Astrocyte (in vitro differentiated cells and primary cell): ENCODE data around the gene LMTK3. TPM values are rescaled to one million over a fixed set of nuclear protein-coding genes. Genes with fewer than 3 reads are reported as not detected.

Experiments
- DNase-seq: peaks from one replicate; pipeline ENCODE4 v3.0.0-alpha.2; 2010; ENCODE audit warnings: low read depth
- FAIRE-seq: peaks from 2 replicates; lab custom pipeline; 2011; peaks lifted over from hg19 to GRCh38; lab: Jason Lieb, UNC
- H2AFZ ChIP-seq: 2 replicates; pipeline ENCODE4 v1.6.0; 2012; ENCODE audit warnings: low read depth, low read length, inconsistent platforms
- H3K27ac ChIP-seq: 2 replicates; pipeline ENCODE4 v1.5.1; 2011; ENCODE audit warnings: low read depth, low read length, inconsistent platforms
- H3K27me3 ChIP-seq: 2 replicates; pipeline ENCODE4 v1.6.0; 2011; ENCODE audit warnings: low read length, inconsistent platforms; ENCODE audit not compliant: insufficient read depth
- H3K36me3 ChIP-seq: 2 replicates; pipeline ENCODE4 v1.5.1; 2011; ENCODE audit warnings: low read length, inconsistent platforms; ENCODE audit not compliant: insufficient read depth
- H3K4me1 ChIP-seq: 2 replicates; pipeline ENCODE4 v1.5.1; 2011; ENCODE audit warnings: low read length, inconsistent platforms; ENCODE audit not compliant: insufficient read depth
- H3K4me2 ChIP-seq: 2 replicates; pipeline ENCODE4 v1.6.0; 2012; ENCODE audit warnings: low read length, inconsistent platforms
- H3K4me3 ChIP-seq: 2 replicates; pipeline ENCODE4 v1.5.1; 2011; ENCODE audit warnings: low read depth, mild to moderate bottlenecking, low read length, inconsistent platforms; ENCODE audit not compliant: insufficient read depth
- H3K79me2 ChIP-seq: 2 replicates; pipeline ENCODE4 v1.6.0; 2012; ENCODE audit warnings: mild to moderate bottlenecking, low read length, inconsistent platforms; ENCODE audit not compliant: insufficient read depth
- H3K9ac ChIP-seq: 2 replicates; pipeline ENCODE4 v1.6.0; 2012; ENCODE audit warnings: mild to moderate bottlenecking, low read length, inconsistent platforms
- H3K9me3 ChIP-seq: 2 replicates; pipeline ENCODE4 v1.5.1; 2012; ENCODE audit warnings: low read depth, mild to moderate bottlenecking, low read length, inconsistent platforms; ENCODE audit not compliant: insufficient read depth
- H4K20me1 ChIP-seq: 2 replicates; pipeline ENCODE4 v1.6.0; 2012; ENCODE audit warnings: low read length, inconsistent platforms; ENCODE audit not compliant: insufficient read depth
- H3K27ac Mint-ChIP-seq: one replicate; pipeline ENCODE4 v1.8.0; 2021; ENCODE audit warnings: mild to moderate bottlenecking, mixed read lengths; ENCODE audit not compliant: unreplicated experiment
- H3K27me3 Mint-ChIP-seq: one replicate; pipeline ENCODE4 v1.8.0; 2021; ENCODE audit warnings: low read depth, mixed read lengths; ENCODE audit not compliant: unreplicated experiment
- H3K36me3 Mint-ChIP-seq: one replicate; pipeline ENCODE4 v1.8.0; 2021; ENCODE audit warnings: low read depth, mixed read lengths; ENCODE audit not compliant: unreplicated experiment
- H3K4me1 Mint-ChIP-seq: one replicate; pipeline ENCODE4 v1.8.0; 2021; ENCODE audit warnings: low read depth, mixed read lengths; ENCODE audit not compliant: unreplicated experiment
- H3K4me3 Mint-ChIP-seq: one replicate; pipeline ENCODE4 v1.8.0; 2021; ENCODE audit warnings: mild to moderate bottlenecking, moderate library complexity, mixed read lengths; ENCODE audit not compliant: unreplicated experiment
- H3K9me3 Mint-ChIP-seq: one replicate; pipeline ENCODE4 v1.8.0; 2021; ENCODE audit warnings: mild to moderate bottlenecking, mixed read lengths; ENCODE audit not compliant: unreplicated experiment
- EZH2 ChIP-seq: IDR thresholded peaks from 2 replicates; pipeline ENCODE4 v1.6.1; 2012; ENCODE audit warnings: mild to moderate bottlenecking, low read length, inconsistent platforms; ENCODE audit not compliant: insufficient read depth
- total RNA-seq: library from RNA; stranded (reverse); gene quantifications from 2 replicates; pipeline ENCODE4 v1.2.1, GENCODE V29; 2021
- TF ChIP-seq, protein P1 (sequence below): IDR thresholded peaks from 2 replicates; pipeline ENCODE4 v1.5.1; 2011; ENCODE audit warnings: low read depth, mild to moderate bottlenecking, inconsistent platforms, low read length, moderate library complexity; ENCODE audit not compliant: insufficient read depth

LMTK3 gene
- total RNA-seq, 1 donor from 2014 or later = 6.2 TPM

DNA sequence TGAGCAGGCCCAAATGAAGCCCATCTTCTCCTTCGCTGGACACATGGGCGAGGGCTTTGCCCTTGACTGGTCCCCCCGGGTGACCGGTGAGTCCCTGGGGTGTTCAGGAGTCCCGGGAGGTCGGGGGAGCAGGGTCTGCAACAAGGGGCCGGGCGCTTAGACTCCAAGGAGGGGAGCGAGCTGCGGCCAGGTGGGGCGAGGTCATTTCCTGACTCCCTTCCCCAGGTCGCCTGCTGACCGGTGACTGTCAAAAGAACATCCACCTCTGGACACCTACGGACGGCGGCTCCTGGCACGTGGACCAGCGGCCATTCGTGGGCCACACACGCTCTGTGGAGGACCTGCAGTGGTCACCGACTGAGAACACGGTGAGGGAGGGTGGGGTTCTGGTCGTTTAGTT, 61.2 kb downstream of the LMTK3 start:
- H3K9me3 ChIP-seq = no peaks in the 10 kb centered on the region
- peaks cover 2% of the 10 kb centered on the region for H3K4me1 Mint-ChIP-seq
- no peaks in the 10 kb centered on the region for H3K27me3 ChIP-seq
- H3K9ac ChIP-seq = no peak overlapping the region
- no peak for TF ChIP-seq EZH2
- TF ChIP-seq, protein P1, sequence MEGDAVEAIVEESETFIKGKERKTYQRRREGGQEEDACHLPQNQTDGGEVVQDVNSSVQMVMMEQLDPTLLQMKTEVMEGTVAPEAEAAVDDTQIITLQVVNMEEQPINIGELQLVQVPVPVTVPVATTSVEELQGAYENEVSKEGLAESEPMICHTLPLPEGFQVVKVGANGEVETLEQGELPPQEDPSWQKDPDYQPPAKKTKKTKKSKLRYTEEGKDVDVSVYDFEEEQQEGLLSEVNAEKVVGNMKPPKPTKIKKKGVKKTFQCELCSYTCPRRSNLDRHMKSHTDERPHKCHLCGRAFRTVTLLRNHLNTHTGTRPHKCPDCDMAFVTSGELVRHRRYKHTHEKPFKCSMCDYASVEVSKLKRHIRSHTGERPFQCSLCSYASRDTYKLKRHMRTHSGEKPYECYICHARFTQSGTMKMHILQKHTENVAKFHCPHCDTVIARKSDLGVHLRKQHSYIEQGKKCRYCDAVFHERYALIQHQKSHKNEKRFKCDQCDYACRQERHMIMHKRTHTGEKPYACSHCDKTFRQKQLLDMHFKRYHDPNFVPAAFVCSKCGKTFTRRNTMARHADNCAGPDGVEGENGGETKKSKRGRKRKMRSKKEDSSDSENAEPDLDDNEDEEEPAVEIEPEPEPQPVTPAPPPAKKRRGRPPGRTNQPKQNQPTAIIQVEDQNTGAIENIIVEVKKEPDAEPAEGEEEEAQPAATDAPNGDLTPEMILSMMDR = no peak
- peaks cover 14% of the 10 kb centered on the region for H3K36me3 Mint-ChIP-seq
- H3K27ac ChIP-seq = no peak overlapping the region
- H3K27me3 Mint-ChIP-seq = no peaks in the 10 kb centered on the region
- peaks cover 39% of the 10 kb centered on the region for H4K20me1 ChIP-seq
- peaks cover 23% of the 10 kb centered on the region for H3K36me3 ChIP-seq
- peaks cover 53% of the 10 kb centered on the region for H3K79me2 ChIP-seq
- no peak overlapping the region for H3K4me3 ChIP-seq
- no peak overlapping the region for H3K4me3 Mint-ChIP-seq
- no peak for FAIRE-seq
- no peak overlapping the region for H3K4me2 ChIP-seq
- no peak overlapping the region for H2AFZ ChIP-seq
- H3K27ac Mint-ChIP-seq = no peak overlapping the region
- no peak for DNase-seq
- H3K9me3 Mint-ChIP-seq = no peaks in the 10 kb centered on the region
- peaks cover 5% of the 10 kb centered on the region for H3K4me1 ChIP-seq

DNA sequence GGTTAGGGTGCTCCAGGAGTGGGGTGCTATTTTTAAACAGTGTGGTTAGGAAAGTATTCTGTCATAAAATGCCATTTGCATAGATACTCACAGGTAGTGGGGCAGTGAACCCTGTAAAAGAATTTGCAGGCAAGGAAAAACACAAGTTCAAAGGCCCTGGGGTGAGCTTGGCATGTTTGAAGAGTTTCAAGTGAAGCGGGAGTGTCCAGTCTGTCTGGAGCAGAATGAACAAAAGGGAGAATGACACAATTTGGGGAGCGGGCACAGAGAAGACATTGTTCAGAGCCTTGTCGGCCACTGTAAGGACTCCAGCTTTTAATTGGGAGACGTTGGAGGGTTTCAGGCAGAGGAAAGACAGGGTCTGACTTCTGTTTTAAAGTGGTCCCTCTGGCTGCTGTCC, 63.1 kb downstream of the LMTK3 start:
- Mint-ChIP-seq H3K27me3 (peaks cover 4% of the 10 kb centered on the region), H3K27ac (no peak overlapping the region), H3K9me3 (no peaks in the 10 kb centered on the region), H3K4me1 (peaks cover 12% of the 10 kb centered on the region), H3K4me3 (no peak overlapping the region), H3K36me3 (peaks cover 19% of the 10 kb centered on the region)
- H3K9me3 ChIP-seq = no peaks in the 10 kb centered on the region
- TF ChIP-seq, protein P1 = no peak
- no peak for TF ChIP-seq EZH2
- H3K27me3 ChIP-seq = peaks cover 7% of the 10 kb centered on the region
- H3K79me2 ChIP-seq = peaks cover 43% of the 10 kb centered on the region
- H4K20me1 ChIP-seq = peaks cover 22% of the 10 kb centered on the region
- DNase-seq (no peak), FAIRE-seq (no peak)
- H3K4me2 ChIP-seq = no peak overlapping the region
- no peak overlapping the region for H3K9ac ChIP-seq
- no peak overlapping the region for H3K4me3 ChIP-seq
- no peak overlapping the region for H3K27ac ChIP-seq
- no peak overlapping the region for H2AFZ ChIP-seq
- H3K4me1 ChIP-seq = peaks cover 19% of the 10 kb centered on the region
- peaks cover 23% of the 10 kb centered on the region for H3K36me3 ChIP-seq

DNA sequence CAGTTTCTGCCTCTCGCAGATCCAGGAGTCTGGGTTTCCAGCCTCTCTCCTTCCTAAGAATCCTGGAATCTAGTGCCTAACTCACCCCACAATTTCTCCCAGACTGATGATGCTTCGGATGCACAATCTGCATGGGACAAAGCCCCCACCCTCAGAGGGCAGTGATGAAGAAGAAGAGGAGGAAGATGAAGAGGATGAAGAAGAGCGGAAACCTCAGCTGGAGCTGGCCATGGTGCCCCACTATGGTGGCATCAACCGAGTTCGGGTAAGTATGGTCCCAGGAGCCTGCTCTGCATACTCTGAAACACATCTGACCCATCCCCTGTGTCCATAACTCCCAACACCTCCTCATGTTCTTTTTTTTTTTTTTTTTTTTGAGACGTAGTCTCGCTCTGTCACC, 65.1 kb downstream of the LMTK3 start:
- no peak overlapping the region for H2AFZ ChIP-seq
- no peak overlapping the region for H3K27ac Mint-ChIP-seq

More for the DNA sequence above, 65.1 kb downstream of the LMTK3 start:
- Histone ChIP-seq H3K9me3 (no peaks in the 10 kb centered on the region), H3K4me3 (peak overlapping the region; percentile 100), H3K4me1 (peaks cover 19% of the 10 kb centered on the region), H3K79me2 (peaks cover 30% of the 10 kb centered on the region), H3K9ac (peak overlapping the region; percentile 95), H3K4me2 (peak overlapping the region; percentile 91), H3K27ac (peak overlapping the region; percentile 92), H4K20me1 (peaks cover 14% of the 10 kb centered on the region), H3K27me3 (peaks cover 14% of the 10 kb centered on the region), H3K36me3 (peaks cover 15% of the 10 kb centered on the region)
- Mint-ChIP-seq H3K36me3 (peaks cover 18% of the 10 kb centered on the region), H3K9me3 (no peaks in the 10 kb centered on the region), H3K4me1 (peaks cover 12% of the 10 kb centered on the region), H3K27me3 (peaks cover 8% of the 10 kb centered on the region), H3K4me3 (peak overlapping the region; percentile 85)
- DNase-seq (no peak), FAIRE-seq (no peak)
- no peak for TF ChIP-seq EZH2
